Measurements from ENCODE around the gene SGPL1.

DNA sequence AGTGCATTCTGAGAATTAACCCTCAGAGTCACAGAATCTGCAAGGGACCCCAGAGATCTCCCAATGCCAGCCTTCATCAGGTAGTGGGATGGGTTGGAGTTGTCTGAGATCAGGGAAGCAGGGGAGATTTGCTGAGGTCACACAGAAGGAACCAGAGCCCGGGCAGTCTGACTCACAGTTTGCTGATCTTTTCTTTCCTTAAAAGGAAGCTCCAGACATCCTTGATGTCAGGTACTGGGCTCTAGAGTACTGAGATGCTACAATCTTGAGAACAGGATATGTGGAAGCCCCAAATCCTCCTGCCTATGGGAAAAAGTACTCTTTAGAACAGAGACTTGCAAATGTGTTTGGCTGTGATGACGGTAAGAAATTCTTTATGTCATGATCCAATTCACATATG is 31.3 kb upstream of the SGPL1 start:
- TF ChIP-seq POLR2A (IDR thresholded peaks at IDR 0.05; ENCODE audit: low read depth) (no peak), CTCF (IDR thresholded peaks at IDR 0.05) (no peak), EP300 (IDR thresholded peaks at IDR 0.05) (no peak)

All from esophagus muscularis mucosa (tissue), 4 donors.